GM12878 (cell line): Measurements from ENCODE around the gene NCBP3. TPM values are rescaled to one million over a fixed set of nuclear protein-coding genes. Genes with fewer than 3 reads are reported as not detected.

Experiments
- ATAC-seq: fragments of 200-7000 bp; cut with Tn5 transposase; 3 replicates; pipeline ENCODE4 v1.9.1; 2020; ENCODE audit warnings: mild to moderate bottlenecking, moderate library complexity
- BruUV-seq: library from RNA; stranded (reverse); fragments of 400-500 nt; replicated peaks from 2 replicates; lab custom pipeline; 2021; lab: Mats Ljungman, UMichigan
- CTCF ChIA-PET: fragments of 300-600 bp; sonication (Branson Sonifier 250); formaldehyde crosslinking; extraction: SDS; loops from one replicate; lab custom pipeline; 2021; ENCODE audit warnings: inconsistent platforms; lab: Yijun Ruan, JAX
- POLR2A ChIA-PET: fragments of 350-600 bp; formaldehyde crosslinking; extraction: SDS; loops from one replicate; lab custom pipeline; 2021; ENCODE audit warnings: inconsistent platforms; lab: Charles Lee
- RAD21 ChIA-PET: fragments of 300-600 bp; sonication (Branson Sonifier 250); formaldehyde crosslinking; loops from one replicate; lab custom pipeline; 2023; ENCODE audit warnings: antibody characterized with exemption; ENCODE audit not compliant: unreplicated experiment; lab: Charles Lee
- SMC1A ChIA-PET: fragments of 300-600 bp; sonication (Branson Sonifier 250); formaldehyde crosslinking; loops from one replicate; lab custom pipeline; 2023; ENCODE audit not compliant: unreplicated experiment, uncharacterized antibody; lab: Charles Lee
- DNase-seq: peaks from one replicate; pipeline ENCODE4 v3.0.0-alpha.2; 2011; ENCODE audit warnings: low read depth, low spot score
- FAIRE-seq: peaks from 3 replicates; lab custom pipeline; 2011; peaks lifted over from hg19 to GRCh38; lab: Jason Lieb, UNC
- H2AFZ ChIP-seq: 2 replicates; pipeline ENCODE4 v1.6.0; 2011; ENCODE audit warnings: low read depth, low read length, control low read depth; ENCODE audit not compliant: control insufficient read depth
- H3K27ac ChIP-seq: 2 replicates; pipeline ENCODE4 v1.5.1; 2011; ENCODE audit warnings: control low read depth; ENCODE audit not compliant: control insufficient read depth, insufficient read depth
- H3K27me3 ChIP-seq, 2 experiments: replicated peaks in 1 of 2; 2 replicates each; pipeline versions ENCODE4 v1.6.0 to v1.6.1; 2011; ENCODE audit warnings: low read length in 1 of 2; ENCODE audit not compliant: control insufficient read depth in 2 of 2, insufficient read depth in 2 of 2
- H3K36me3 ChIP-seq, 2 experiments: 2 replicates each; pipeline ENCODE4 v1.5.1; 2011; ENCODE audit warnings: low read length in 1 of 2; ENCODE audit not compliant: control insufficient read depth in 2 of 2, insufficient read depth in 2 of 2
- H3K4me1 ChIP-seq: 2 replicates; pipeline ENCODE4 v1.6.1; 2011; ENCODE audit warnings: mild to moderate bottlenecking, low read length, moderate library complexity, mixed read lengths; ENCODE audit not compliant: control insufficient read depth, insufficient read depth
- H3K4me2 ChIP-seq: 2 replicates; pipeline ENCODE4 v1.6.0; 2011; ENCODE audit warnings: control low read depth; ENCODE audit not compliant: control insufficient read depth, insufficient read depth
- H3K4me3 ChIP-seq: fragments of 200-600 bp; sonication (generic); 2 replicates; pipeline ENCODE4 v1.5.1; 2016
- H3K79me2 ChIP-seq: 2 replicates; pipeline ENCODE4 v1.6.0; 2011; ENCODE audit warnings: low read length; ENCODE audit not compliant: control insufficient read depth, insufficient read depth
- H3K9ac ChIP-seq: 2 replicates; pipeline ENCODE4 v1.8.0; 2011; ENCODE audit warnings: low read length, control low read depth, mixed read lengths; ENCODE audit not compliant: control insufficient read depth, insufficient read depth
- H3K9me3 ChIP-seq: replicated peaks from 3 replicates; pipeline ENCODE4 v1.5.1; 2011; ENCODE audit warnings: mild to moderate bottlenecking, low read length; ENCODE audit not compliant: control insufficient read depth, insufficient read depth
- H4K20me1 ChIP-seq: 2 replicates; pipeline ENCODE4 v1.6.0; 2011; ENCODE audit not compliant: control insufficient read depth, insufficient read depth
- CBFB ChIP-seq: IDR thresholded peaks from 2 replicates; pipeline ENCODE4 v1.6.1; 2016; ENCODE audit warnings: antibody characterized with exemption, low read depth
- CBX5 ChIP-seq: sonication (generic); IDR thresholded peaks from 2 replicates; pipeline ENCODE4 v1.6.1; 2016; ENCODE audit warnings: low read depth, moderate library complexity, mild to moderate bottlenecking, inconsistent platforms
- IRF3 ChIP-seq: fragments of 450-650 bp; IDR thresholded peaks from 2 replicates; pipeline ENCODE4 v1.6.1; 2014; ENCODE audit warnings: mild to moderate bottlenecking
- IRF5 ChIP-seq: fragments of 450-650 bp; IDR thresholded peaks from 2 replicates; pipeline ENCODE4 v1.6.1; 2017; ENCODE audit warnings: borderline replicate concordance
- KAT2A ChIP-seq: conservative IDR thresholded peaks from 2 replicates; pipeline ENCODE4 v1.6.1; 2011; ENCODE audit warnings: low read depth, low read length; ENCODE audit not compliant: control insufficient read depth
- LARP7 ChIP-seq: fragments of 450-650 bp; IDR thresholded peaks from 2 replicates; pipeline ENCODE4 v1.6.1; 2017; ENCODE audit warnings: mild to moderate bottlenecking
- NBN ChIP-seq: fragments of 450-650 bp; IDR thresholded peaks from 2 replicates; pipeline ENCODE4 v1.6.1; 2016
- RBBP5 ChIP-seq: fragments of 200-600 bp; sonication (generic); conservative IDR thresholded peaks from 2 replicates; pipeline ENCODE4 v1.6.1; 2016
- WGBS: methylation state at CpG from one replicate; pipeline ENCODE4 v1.1.6; 2016; ENCODE audit warnings: low lambda C conversion rate; ENCODE audit not compliant: insufficient replicate concordance, insufficient coverage; ENCODE audit errors: missing lambda C conversion rate; 5-methylcytosine and 5-hydroxymethylcytosine counted together
- in situ Hi-C: fragments of 300-500 bp; cut with MboI; formaldehyde crosslinking; loops from 9 replicates; pipeline ENCODE4 v1.14.3; 2018; ENCODE audit warnings: mixed read lengths
- intact Hi-C: fragments of 100-400 bp; cut with micrococcal nuclease; formaldehyde crosslinking; loops from one replicate; pipeline ENCODE4 v1.14.2; 2022; ENCODE audit not compliant: unreplicated experiment
- polyA plus RNA-seq, 11 experiments: library from polyadenylated mRNA; depleted of rRNA in 4 of 11; unstranded in 6 of 11; stranded (reverse) in 5 of 11; fragments of >200 nt; fragmentation: Nextera tagmentation in 4 of 11; fragmentation: Illumina TruSeq in 1 of 11; extraction: Ambion mirVana in 4 of 11; extraction: Trizol in 1 of 11; gene quantifications; 1 replicate in 1 of 11; 2 replicates in 10 of 11; pipeline versions ENCODE4 v1.2.1 to v1.2.3, GENCODE V29; 2011 to 2016; ENCODE audit warnings: inconsistent platforms in 2 of 11, missing spikeins in 2 of 11, low read depth in 1 of 11
- total RNA-seq, 4 experiments: library from RNA; depleted of rRNA in 3 of 4; stranded (reverse); fragments of >200 nt in 3 of 4; fragmentation: Illumina TruSeq in 1 of 4; extraction: Trizol in 1 of 4; gene quantifications; 2 replicates each; pipeline versions ENCODE4 v1.2.1 to v1.2.3, GENCODE V29; 2013 to 2021

NCBP3 gene
- total and polyA plus RNA-seq, 10 of the 15 experiments (the other 5 are each of a cell fraction or from before 2014, with no cell fraction given) = 5.2 to 32.0 (median 23.2) TPM

DNA sequence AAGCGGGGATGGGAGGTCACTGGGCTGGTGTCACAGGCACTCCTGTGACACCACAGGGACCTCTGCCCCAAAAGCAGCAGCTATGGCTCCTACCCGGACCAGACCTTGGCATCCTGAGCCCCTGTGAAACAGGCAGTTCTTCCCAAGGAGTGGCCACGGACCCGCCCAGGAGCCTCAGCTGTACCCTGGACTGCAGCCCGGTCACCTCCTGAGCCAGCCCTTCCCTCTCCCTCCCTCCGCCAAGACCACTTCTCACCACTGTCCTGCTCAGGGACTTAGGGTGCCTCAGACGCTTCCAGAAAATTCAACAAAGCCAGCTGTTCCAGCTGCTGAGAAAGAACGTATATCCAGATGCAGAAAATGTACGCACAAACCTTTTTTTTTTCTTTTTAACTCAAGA, 13.9 kb upstream of the NCBP3 start:
- BruUV-seq = no TSS peak
- Histone ChIP-seq H3K4me2 (no peak overlapping the region), H3K79me2 (no peaks in the 10 kb centered on the region), H4K20me1 (no peaks in the 10 kb centered on the region), H3K27ac (no peak overlapping the region), H2AFZ (no peak overlapping the region), H3K9me3 (no peaks in the 10 kb centered on the region), H3K9ac (no peak overlapping the region), H3K27me3 (no peaks in the 10 kb centered on the region), H3K36me3 (no peaks in the 10 kb centered on the region), H3K4me1 (no peaks in the 10 kb centered on the region), H3K4me3 (no peak overlapping the region)
- intact Hi-C loops (no loop called here), in situ Hi-C loops (no loop called here)
- ATAC-seq = no peak
- POLR2A ChIA-PET = no interaction called here
- RAD21 ChIA-PET = no interaction called here
- WGBS = 50% methylated on average over 9 of the region's 9 CpGs
- SMC1A ChIA-PET = interaction anchor here (1.0 to 1.2 kb wide), 2 partner anchors 9 to 122 kb away, joined by 3 to 7 read pairs; no protein-coding TSS in a partner anchor
- DNase-seq = no peak
- TF ChIP-seq CBX5 (no peak), IRF5 (no peak), LARP7 (no peak), IRF3 (no peak), NBN (no peak), KAT2A (no peak), RBBP5 (no peak), CBFB (no peak)
- FAIRE-seq = no peak
- CTCF ChIA-PET = interaction anchor here (0.6 to 2.2 kb wide), 3 partner anchors 16 to 145 kb away, joined by 3 to 6 read pairs (median 4); partner anchors contain the start of gene P2RX1
